Body of pancreas (tissue), 4 donors: Measurements from ENCODE around the gene NFILZ.
A peak's percentile ranks its signal among the peaks of the same experiment; 100 is the strongest.

Source experiments
- CTCF ChIP-seq, 7 experiments: fragments of 450-650 bp in 4 of 7; fragments of 200-600 bp in 3 of 7; sonication (generic) in 3 of 7; IDR thresholded peaks; one replicate each; pipeline ENCODE4 v1.5.1; 2016 to 2019; ENCODE audit warnings: antibody characterized with exemption in 7 of 7
- POLR2A ChIP-seq, 3 donors: fragments of 450-650 bp; IDR thresholded peaks; one replicate each; pipeline ENCODE4 v1.6.1; 2016; ENCODE audit warnings: antibody characterized with exemption in 3 of 3, mild to moderate bottlenecking in 2 of 3

DNA sequence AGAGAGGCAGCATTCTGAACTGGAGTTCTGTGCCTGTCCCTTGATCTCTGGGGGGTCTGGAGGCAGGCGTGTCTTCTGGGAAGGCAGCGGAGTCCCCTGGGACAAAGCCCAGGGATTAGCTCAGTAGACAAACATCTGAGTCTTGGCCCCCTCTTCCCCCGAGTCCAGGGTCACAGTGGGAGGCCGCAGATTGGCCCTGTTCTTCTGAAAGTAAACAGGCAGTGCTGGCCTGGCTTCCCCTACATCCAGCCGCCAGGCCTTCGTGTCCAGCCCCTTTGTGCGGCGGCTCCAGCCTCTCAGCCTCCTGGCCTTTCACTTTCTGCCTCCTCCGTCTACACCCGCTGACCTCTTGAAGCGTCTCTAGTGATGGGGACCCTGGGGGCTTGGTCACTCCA is 989 bp downstream of the NFILZ start:
- TF ChIP-seq CTCF (IDR thresholded peaks at IDR 0.05) (no peak), POLR2A (IDR thresholded peaks at IDR 0.05) (peak in 1 of 3 donors; percentile 55)
